ENCODE results near the gene SMARCB1. TPM values are rescaled to one million over a fixed set of nuclear protein-coding genes. Genes with fewer than 3 reads are reported as not detected.

The SMARCB1 gene
- total and polyA plus RNA-seq, 5 donors from 2014 or later, result 28.3 to 58.4 (median 30.6) TPM

DNA sequence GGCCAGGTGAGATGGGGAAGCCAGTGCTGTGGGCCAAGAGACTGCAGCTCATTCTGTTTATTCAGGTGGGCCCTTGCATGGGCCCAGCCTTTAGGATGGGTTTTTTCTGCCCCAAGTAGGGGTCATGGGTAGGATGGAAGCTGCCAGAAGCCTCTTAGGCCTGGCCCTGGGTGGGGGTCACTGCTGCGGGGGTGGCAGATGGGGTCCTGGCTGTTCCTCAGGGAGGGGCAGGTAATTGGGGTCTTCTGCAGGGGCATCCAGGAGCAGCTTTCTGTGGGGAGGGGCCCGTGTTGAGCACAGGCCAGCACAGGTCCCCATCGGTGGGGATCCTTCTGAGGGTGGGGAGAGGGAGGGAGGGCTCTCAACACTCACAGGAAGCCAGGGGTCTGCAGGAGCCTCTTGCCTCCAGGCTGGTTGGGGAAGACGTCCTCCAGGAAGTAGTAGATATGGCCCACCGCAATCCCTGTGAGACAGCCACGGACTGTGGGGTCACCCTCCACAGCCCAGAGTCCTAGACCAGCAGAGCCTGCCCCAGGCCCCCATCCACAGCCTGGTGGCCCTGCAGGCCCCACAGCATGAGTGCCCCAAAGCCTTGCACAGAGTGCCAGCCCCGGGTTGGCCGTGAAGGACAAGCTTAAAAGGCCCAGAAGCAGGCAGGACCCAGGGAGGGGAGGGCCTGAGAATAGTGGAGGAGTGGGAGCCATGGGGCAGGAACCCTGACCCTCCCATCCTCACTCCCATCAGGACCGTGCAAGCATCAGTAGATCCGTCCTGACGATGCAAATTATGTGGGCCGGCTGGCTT is 50.1 kb downstream of the SMARCB1 start:
- Histone ChIP-seq H3K36me3 (ENCODE audit: control insufficient read depth, insufficient read depth, low read length) (peaks cover 14% of the 10 kb centered on the region), H3K27ac (ENCODE audit: insufficient read depth, low read length, poor library complexity, severe bottlenecking) (no peak overlapping the region), H3K4me3 (ENCODE audit: low read depth, low read length) (no peak overlapping the region), H3K9me3 (ENCODE audit: control insufficient read depth in 2 of 2, low read length in 2 of 2) (no peaks in the 10 kb centered on the region), H3K4me1 (ENCODE audit: control insufficient read depth, insufficient read depth, low read length, poor library complexity, severe bottlenecking) (peaks cover 16% of the 10 kb centered on the region), H3K27me3 (ENCODE audit: control insufficient read depth, insufficient read depth, low read length) (no peaks in the 10 kb centered on the region)
- Mint-ChIP-seq H3K27ac (no peak overlapping the region), H3K36me3 (peaks cover 4% of the 10 kb centered on the region), H3K4me3 (peak overlapping the region; percentile 63 to 94 (median 80)), H3K27me3 (peaks cover 6% of the 10 kb centered on the region), H3K4me1 (peaks cover 0 to 21% (median 8%) of the 10 kb centered on the region in 4 donors), H3K9me3 (peaks cover 0 to 2% (median 0%) of the 10 kb centered on the region in 7 donors)
- no peak for ATAC-seq (ENCODE audit: low read depth in 2 of 2)
- DNase-seq, result no peak

DNA sequence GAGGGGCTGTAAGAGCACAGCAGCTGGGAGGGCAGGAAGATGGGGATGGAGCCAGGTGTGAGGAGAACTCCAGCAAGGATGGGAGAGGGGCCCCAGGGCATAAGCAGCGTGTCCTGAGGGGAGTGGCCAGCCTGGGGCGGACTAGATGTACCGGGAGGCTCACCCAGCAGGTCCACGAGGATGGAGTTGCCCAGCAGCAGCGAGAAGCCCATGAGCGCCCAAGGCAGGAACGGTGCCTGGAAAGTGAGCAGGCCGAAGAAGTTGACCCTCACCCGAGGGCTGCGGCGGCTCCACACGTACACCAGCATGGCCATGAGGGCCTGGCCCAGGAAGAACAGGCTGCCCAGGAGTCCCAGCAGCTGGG is 50.7 kb downstream of the SMARCB1 start:
- Histone ChIP-seq H3K9me3 (ENCODE audit: control insufficient read depth in 2 of 2, low read length in 2 of 2) (no peaks in the 10 kb centered on the region), H3K4me1 (ENCODE audit: control insufficient read depth, insufficient read depth, low read length, poor library complexity, severe bottlenecking) (peaks cover 16% of the 10 kb centered on the region), H3K27me3 (ENCODE audit: control insufficient read depth, insufficient read depth, low read length) (no peaks in the 10 kb centered on the region), H3K27ac (ENCODE audit: insufficient read depth, low read length, poor library complexity, severe bottlenecking) (no peak overlapping the region), H3K36me3 (ENCODE audit: control insufficient read depth, insufficient read depth, low read length) (peaks cover 14% of the 10 kb centered on the region), H3K4me3 (ENCODE audit: low read depth, low read length) (no peak overlapping the region)
- H3K27me3 Mint-ChIP-seq, result peaks cover 6% of the 10 kb centered on the region
- DNase-seq (no peak), ATAC-seq (ENCODE audit: low read depth in 2 of 2) (no peak)
- peaks cover 4% of the 10 kb centered on the region for H3K36me3 Mint-ChIP-seq
- H3K27ac Mint-ChIP-seq, result no peak overlapping the region
- peaks cover 0 to 2% (median 0%) of the 10 kb centered on the region in 7 donors for H3K9me3 Mint-ChIP-seq
- H3K4me3 Mint-ChIP-seq, result peak overlapping the region; percentile 47 to 94 (median 68)
- peaks cover 0 to 21% (median 8%) of the 10 kb centered on the region in 4 donors for H3K4me1 Mint-ChIP-seq

DNA sequence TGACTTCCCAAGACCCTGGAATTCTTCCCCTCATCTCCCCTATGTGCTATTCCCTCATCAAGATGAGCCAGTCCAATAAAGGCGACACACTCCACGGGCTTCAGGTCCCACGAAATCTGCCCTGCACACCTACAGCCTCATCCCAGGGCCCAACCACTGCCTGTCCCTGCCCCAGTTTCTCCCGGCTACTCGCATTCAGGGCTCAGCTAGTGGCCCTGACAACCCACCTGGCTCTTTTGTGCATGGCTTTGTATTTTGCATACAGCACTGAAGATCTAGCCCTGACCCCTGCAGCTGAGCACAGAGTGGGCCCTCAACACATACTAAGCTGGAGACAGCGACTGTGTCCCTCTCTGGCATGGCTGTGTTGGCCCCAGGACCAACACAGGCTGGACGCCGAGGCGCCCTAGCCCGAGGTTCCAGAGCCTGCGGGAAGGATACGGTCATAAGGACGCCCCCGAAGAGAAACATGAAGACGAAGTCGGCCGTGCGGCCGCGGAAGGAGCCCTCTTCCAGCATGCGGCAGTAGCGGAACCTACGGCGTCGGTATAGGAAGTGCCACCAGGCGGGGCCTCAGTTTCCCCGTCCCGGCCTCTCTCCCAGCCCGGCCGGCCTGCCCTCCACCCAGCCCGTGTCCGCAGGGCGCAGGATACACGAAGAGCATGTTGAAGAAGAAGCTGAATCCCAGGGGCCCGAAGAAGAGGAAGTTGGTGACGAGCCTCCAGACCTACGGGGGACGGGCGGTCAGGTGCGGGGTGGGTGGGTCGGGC is 51.3 kb downstream of the SMARCB1 start:
- Mint-ChIP-seq H3K27ac (peak overlapping the region; percentile 76 to 98 (median 92)), H3K27me3 (peaks cover 6% of the 10 kb centered on the region), H3K36me3 (peaks cover 4% of the 10 kb centered on the region), H3K9me3 (peaks cover 0 to 2% (median 0%) of the 10 kb centered on the region in 7 donors), H3K4me1 (peaks cover 0 to 21% (median 8%) of the 10 kb centered on the region in 4 donors), H3K4me3 (peak overlapping the region; percentile 73 to 94 (median 89))
- Histone ChIP-seq H3K4me1 (ENCODE audit: control insufficient read depth, insufficient read depth, low read length, poor library complexity, severe bottlenecking) (peaks cover 16% of the 10 kb centered on the region), H3K4me3 (ENCODE audit: low read depth, low read length) (peak overlapping the region; percentile 26), H3K36me3 (ENCODE audit: control insufficient read depth, insufficient read depth, low read length) (peaks cover 14% of the 10 kb centered on the region), H3K27me3 (ENCODE audit: control insufficient read depth, insufficient read depth, low read length) (no peaks in the 10 kb centered on the region), H3K27ac (ENCODE audit: insufficient read depth, low read length, poor library complexity, severe bottlenecking) (peak overlapping the region; percentile 41), H3K9me3 (ENCODE audit: control insufficient read depth in 2 of 2, low read length in 2 of 2) (no peaks in the 10 kb centered on the region)
- ATAC-seq (ENCODE audit: low read depth in 2 of 2) (no peak), DNase-seq (peak in 1 of 3 donors; percentile 24)

- H3K4me3 ChIP-seq (ENCODE audit: low read depth, low read length), result peak within 1 kb of the TSS; percentile 26
These were observed 52.1 kb downstream of the SMARCB1 start, which contains the start of gene DERL3 for GRCh38 chr22:23838681-23839468. Gene DERL3, minus strand, starts transcription at chr22:23839006. Its CDS starts 19 bp downstream, at chr22:23838987.

GRCh38 chr22:23840026-23840425 is 53.3 kb downstream of the SMARCB1 start:
- DNase-seq, result no peak
- no peak overlapping the region for H3K27ac Mint-ChIP-seq
- H3K27ac ChIP-seq (ENCODE audit: insufficient read depth, low read length, poor library complexity, severe bottlenecking), result no peak overlapping the region

More at GRCh38 chr22:23838681-23839468, 52.1 kb downstream of the SMARCB1 start, which contains the start of gene DERL3:
- DNase-seq, result peak; percentile 93 to 99 (median 94)
- Histone ChIP-seq H3K9me3 (ENCODE audit: control insufficient read depth in 2 of 2, low read length in 2 of 2) (no peaks in the 10 kb centered on the region), H3K27ac (ENCODE audit: insufficient read depth, low read length, poor library complexity, severe bottlenecking) (peak within 1 kb of the TSS; percentile 41), H3K36me3 (ENCODE audit: control insufficient read depth, insufficient read depth, low read length) (peaks cover 7% of the 10 kb centered on the region), H3K4me1 (ENCODE audit: control insufficient read depth, insufficient read depth, low read length, poor library complexity, severe bottlenecking) (peaks cover 16% of the 10 kb centered on the region), H3K27me3 (ENCODE audit: control insufficient read depth, insufficient read depth, low read length) (no peaks in the 10 kb centered on the region)
- peaks cover 0 to 2% (median 0%) of the 10 kb centered on the region in 7 donors for H3K9me3 Mint-ChIP-seq
- H3K27ac Mint-ChIP-seq, result peak within 1 kb of the TSS; percentile 76 to 98 (median 96)
- peaks cover 0 to 21% (median 8%) of the 10 kb centered on the region in 4 donors for H3K4me1 Mint-ChIP-seq
- H3K4me3 Mint-ChIP-seq, result peak within 1 kb of the TSS; percentile 73 to 94 (median 92)
- H3K27me3 Mint-ChIP-seq, result peaks cover 6% of the 10 kb centered on the region
- H3K36me3 Mint-ChIP-seq, result peaks cover 4% of the 10 kb centered on the region
- ATAC-seq (ENCODE audit: low read depth in 2 of 2), result peak; percentile 89

DNA sequence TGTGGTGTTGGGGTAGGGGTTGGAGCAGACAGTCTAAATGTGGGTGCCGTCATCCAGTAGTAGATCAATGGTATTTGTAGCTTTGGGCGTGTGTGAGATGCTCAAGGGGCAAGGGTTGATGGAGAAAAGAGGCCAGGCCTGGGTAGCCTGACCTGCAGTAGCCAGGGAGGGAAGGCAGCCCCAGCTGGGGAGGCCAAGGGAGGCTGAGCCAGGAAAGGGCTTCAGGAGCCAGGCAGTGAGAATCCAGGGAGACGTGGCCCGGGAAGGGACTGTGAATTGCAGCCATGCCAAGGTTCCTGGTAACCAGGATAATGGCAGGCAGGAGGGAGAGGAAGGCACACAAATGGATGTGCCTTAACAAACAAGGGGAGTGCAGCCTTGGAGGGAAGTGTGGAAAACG is 54.5 kb downstream of the SMARCB1 start:
- Histone ChIP-seq H3K9me3 (ENCODE audit: control insufficient read depth in 2 of 2, low read length in 2 of 2) (no peaks in the 10 kb centered on the region), H3K27me3 (ENCODE audit: control insufficient read depth, insufficient read depth, low read length) (no peaks in the 10 kb centered on the region), H3K36me3 (ENCODE audit: control insufficient read depth, insufficient read depth, low read length) (no peaks in the 10 kb centered on the region), H3K27ac (ENCODE audit: insufficient read depth, low read length, poor library complexity, severe bottlenecking) (no peak overlapping the region), H3K4me1 (ENCODE audit: control insufficient read depth, insufficient read depth, low read length, poor library complexity, severe bottlenecking) (peaks cover 16% of the 10 kb centered on the region), H3K4me3 (ENCODE audit: low read depth, low read length) (no peak overlapping the region)
- Mint-ChIP-seq H3K4me3 (no peak overlapping the region), H3K4me1 (peaks cover 0 to 21% (median 8%) of the 10 kb centered on the region in 4 donors), H3K36me3 (no peaks in the 10 kb centered on the region), H3K9me3 (peaks cover 0 to 2% (median 0%) of the 10 kb centered on the region in 7 donors), H3K27me3 (peaks cover 6% of the 10 kb centered on the region), H3K27ac (peak overlapping the region in 1 of 3 donors; percentile 15)
- DNase-seq (no peak), ATAC-seq (ENCODE audit: low read depth in 2 of 2) (no peak)

More at GRCh38 chr22:23840026-23840425, 53.3 kb downstream of the SMARCB1 start:
- Histone ChIP-seq H3K9me3 (ENCODE audit: control insufficient read depth in 2 of 2, low read length in 2 of 2) (no peaks in the 10 kb centered on the region), H3K27me3 (ENCODE audit: control insufficient read depth, insufficient read depth, low read length) (no peaks in the 10 kb centered on the region), H3K4me1 (ENCODE audit: control insufficient read depth, insufficient read depth, low read length, poor library complexity, severe bottlenecking) (peaks cover 16% of the 10 kb centered on the region), H3K36me3 (ENCODE audit: control insufficient read depth, insufficient read depth, low read length) (no peaks in the 10 kb centered on the region), H3K4me3 (ENCODE audit: low read depth, low read length) (no peak overlapping the region)
- H3K4me1 Mint-ChIP-seq, result peaks cover 0 to 21% (median 8%) of the 10 kb centered on the region in 4 donors
- peaks cover 0 to 2% (median 0%) of the 10 kb centered on the region in 7 donors for H3K9me3 Mint-ChIP-seq
- peaks cover 6% of the 10 kb centered on the region for H3K27me3 Mint-ChIP-seq
- H3K4me3 Mint-ChIP-seq, result peak overlapping the region in 2 of 4 donors; percentile 29 to 58
- H3K36me3 Mint-ChIP-seq, result peaks cover 4% of the 10 kb centered on the region
- ATAC-seq (ENCODE audit: low read depth in 2 of 2), result no peak
